KOPT-K1 (cell line): ENCODE results near the gene RINL.
A peak's percentile ranks its signal among the peaks of the same experiment; 100 is the strongest.

ENCODE experiments used
- H3K27ac ChIP-seq: fragments of 200-600 bp; sonication (generic); 2 replicates; pipeline ENCODE4 v1.5.1; 2016; ENCODE audit warnings: antibody characterized with exemption, mild to moderate bottlenecking, low read depth, low read length; ENCODE audit not compliant: poor library complexity, severe bottlenecking
- H3K36me3 ChIP-seq: fragments of 200-600 bp; sonication (generic); 2 replicates; pipeline ENCODE4 v1.5.1; 2017; ENCODE audit warnings: antibody characterized with exemption, mild to moderate bottlenecking, low read length, moderate library complexity; ENCODE audit not compliant: insufficient read depth
- H3K9me3 ChIP-seq: fragments of 200-600 bp; sonication (generic); 2 replicates; pipeline ENCODE4 v1.5.1; 2017; ENCODE audit warnings: antibody characterized with exemption, low read length, mild to moderate bottlenecking; ENCODE audit not compliant: insufficient read depth, poor library complexity, severe bottlenecking

Gene RINL

GRCh38 chr19:38851622-38852230 lies 26.3 kb downstream of the RINL start:
- Histone ChIP-seq H3K36me3 (peaks cover 23% of the 10 kb centered on the region), H3K27ac (peak overlapping the region; percentile 99), H3K9me3 (no peaks in the 10 kb centered on the region)

GRCh38 chr19:38850976-38851621 lies 27.0 kb downstream of the RINL start:
- H3K36me3 ChIP-seq: peaks cover 30% of the 10 kb centered on the region
- no peaks in the 10 kb centered on the region for H3K9me3 ChIP-seq
- H3K27ac ChIP-seq: peak overlapping the region; percentile 99

GRCh38 chr19:38850436-38850975 lies 27.6 kb downstream of the RINL start:
- H3K36me3 ChIP-seq: peaks cover 35% of the 10 kb centered on the region

GRCh38 chr19:38849860-38850435 lies 28.1 kb downstream of the RINL start, which contains the start of gene HNRNPL:
TSS of gene HNRNPL (minus strand) at chr19:38849986. CDS start at chr19:38849966, 20 bp downstream.
- Histone ChIP-seq H3K36me3 (peaks cover 41% of the 10 kb centered on the region), H3K9me3 (no peaks in the 10 kb centered on the region), H3K27ac (peak within 1 kb of the TSS; percentile 99)

More at GRCh38 chr19:38850436-38850975, 27.6 kb downstream of the RINL start:
- peak overlapping the region; percentile 99 for H3K27ac ChIP-seq
- H3K9me3 ChIP-seq: no peaks in the 10 kb centered on the region

- Histone ChIP-seq H3K27ac (peak overlapping the region; percentile 99), H3K36me3 (peaks cover 48% of the 10 kb centered on the region), H3K9me3 (no peaks in the 10 kb centered on the region)
Measured at GRCh38 chr19:38849147-38849859, 28.8 kb downstream of the RINL start.

GRCh38 chr19:38848299-38849146 lies 29.6 kb downstream of the RINL start:
- Histone ChIP-seq H3K9me3 (no peaks in the 10 kb centered on the region), H3K27ac (peak overlapping the region; percentile 99), H3K36me3 (peaks cover 55% of the 10 kb centered on the region)

GRCh38 chr19:38846097-38846496 lies 32.0 kb downstream of the RINL start:
- Histone ChIP-seq H3K27ac (no peak overlapping the region), H3K36me3 (peaks cover 80% of the 10 kb centered on the region), H3K9me3 (no peaks in the 10 kb centered on the region)

- Histone ChIP-seq H3K27ac (no peak overlapping the region), H3K36me3 (peaks cover 86% of the 10 kb centered on the region), H3K9me3 (no peaks in the 10 kb centered on the region)
Measured at GRCh38 chr19:38845374-38846024, 32.6 kb downstream of the RINL start.

GRCh38 chr19:38844093-38844686 lies 33.9 kb downstream of the RINL start:
- Histone ChIP-seq H3K9me3 (no peaks in the 10 kb centered on the region), H3K36me3 (peaks cover 99% of the 10 kb centered on the region), H3K27ac (no peak overlapping the region)

- no peak overlapping the region for H3K27ac ChIP-seq
- no peaks in the 10 kb centered on the region for H3K9me3 ChIP-seq
- H3K36me3 ChIP-seq: peaks cover 100% of the 10 kb centered on the region
Measured at GRCh38 chr19:38843175-38843758, 34.8 kb downstream of the RINL start.

- Histone ChIP-seq H3K36me3 (peaks cover 100% of the 10 kb centered on the region), H3K9me3 (no peaks in the 10 kb centered on the region), H3K27ac (peak overlapping the region; percentile 10)
Measured at GRCh38 chr19:38842439-38843174, 35.5 kb downstream of the RINL start.

- Histone ChIP-seq H3K9me3 (no peaks in the 10 kb centered on the region), H3K36me3 (peaks cover 100% of the 10 kb centered on the region), H3K27ac (peak overlapping the region; percentile 10)
Measured at GRCh38 chr19:38841787-38842438, 36.2 kb downstream of the RINL start.
